Left colon (tissue), 2 donors: ENCODE measurements around the gene GCN1. TPM values are rescaled to one million over a fixed set of nuclear protein-coding genes. Genes with fewer than 3 reads are reported as not detected.
"Not testable (repeated sequence)": the region's sequence is repeated elsewhere in the genome, so short reads cannot be mapped to it uniquely, and the experiment has no call there.

ENCODE experiments used
- ATAC-seq: fragments of 200-7000 bp; cut with Tn5 transposase; one replicate; pipeline ENCODE4 v1.9.1; 2020; ENCODE audit warnings: mild to moderate bottlenecking, moderate library complexity
- DNase-seq, 2 donors: peaks; one replicate each; pipeline ENCODE4 v3.0.0-alpha.2; 2020
- intact Hi-C, 2 donors: fragments of 100-400 bp; cut with DNase I in 1 of 2; cut with micrococcal nuclease in 1 of 2; formaldehyde crosslinking; loops; one replicate each; pipeline versions ENCODE4 v1.11.2 to v1.14.0; 2022; cut with DNase I, micrococcal nuclease
- total RNA-seq, 2 donors: library from RNA; stranded (reverse); fragmentation: NEBNext Ultra II Directional; extraction: Animal tissue kit (Norgen Biotek cat#: 25700); gene quantifications; one replicate each; pipeline ENCODE4 v1.2.1, GENCODE V29; 2021
- donor health status: DM: no; HTN: no; CAD: no.
- donor health status: DM: yes; HTN: yes; CAD: no.

GCN1 gene
- total RNA-seq, 2 donors from 2014 or later: 61.3 to 78.8 TPM

DNA sequence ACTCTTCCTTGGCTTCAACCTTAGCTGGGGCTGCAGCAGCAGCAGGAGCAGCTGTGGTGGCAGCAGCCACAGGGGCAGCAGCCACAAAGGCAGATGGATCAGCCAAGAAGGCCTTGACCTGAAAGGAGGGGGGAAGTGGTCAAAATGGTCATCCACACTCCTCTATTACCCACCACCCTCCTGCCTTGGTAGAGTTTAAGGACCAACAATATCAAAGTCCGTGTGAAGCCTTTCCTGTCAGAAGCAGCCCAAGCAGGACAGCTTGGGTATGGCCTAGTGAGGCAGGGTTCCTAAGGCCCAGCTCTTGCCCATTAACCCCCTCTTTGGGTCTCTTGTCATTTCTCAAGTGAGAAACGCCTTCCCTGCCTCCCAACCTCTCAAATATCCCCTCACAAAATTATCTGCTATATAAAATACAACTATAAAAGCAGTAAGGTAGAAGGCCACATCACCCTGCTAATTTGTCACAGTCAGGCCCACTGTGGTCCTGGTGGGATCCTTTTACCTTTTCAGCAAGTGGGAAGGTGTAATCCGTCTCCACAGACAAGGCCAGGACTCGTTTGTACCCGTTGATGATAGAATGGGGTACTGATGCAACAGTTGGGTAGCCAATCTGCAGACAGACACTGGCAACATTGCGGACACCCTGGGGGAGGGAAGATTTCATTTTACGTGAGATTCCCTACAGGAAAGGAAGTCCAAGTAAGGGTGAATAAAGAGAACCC is 2.5 kb upstream of the GCN1 start:
- DNase-seq, ATAC-seq, intact Hi-C loops: not testable (repeated sequence)

DNA sequence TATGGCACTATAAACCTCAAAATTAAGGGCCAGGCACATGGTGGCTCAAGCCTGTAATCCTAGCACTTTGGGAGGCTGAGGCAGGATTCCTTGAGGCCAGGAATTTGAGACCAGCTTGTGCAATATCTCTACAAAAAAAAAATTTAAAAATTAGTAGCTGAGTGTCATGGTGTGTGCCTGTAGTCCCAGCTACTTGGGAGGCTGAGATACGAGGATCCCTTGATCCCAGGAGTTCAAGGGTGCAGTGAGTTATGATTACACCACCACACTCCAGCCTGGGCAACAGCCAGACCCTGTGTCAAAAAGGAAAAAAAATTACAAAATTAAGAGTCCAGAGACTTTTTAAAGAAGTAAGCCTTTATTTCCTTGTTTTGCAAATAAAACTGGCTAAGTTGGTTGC is 1.8 kb upstream of the GCN1 start:
- intact Hi-C loops: no loop called here
- ATAC-seq: no peak
- DNase-seq: no peak

DNA sequence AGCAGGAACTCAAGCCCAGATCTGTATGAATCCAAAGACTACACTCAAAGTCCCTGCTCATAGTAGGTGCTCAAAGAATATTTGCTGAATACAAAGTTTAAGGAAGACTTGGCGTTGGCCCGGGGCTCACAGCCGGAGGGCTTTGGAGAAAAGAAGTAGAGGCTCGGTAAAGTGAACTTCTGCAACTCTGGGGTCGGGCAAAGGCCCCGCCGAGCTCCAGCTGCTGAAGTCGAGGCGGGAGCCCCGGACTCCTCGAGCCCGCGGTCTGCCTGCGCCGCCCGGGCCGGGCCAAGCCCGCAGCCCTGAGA is 335 bp downstream of the GCN1 start:
- DNase-seq (no peak), ATAC-seq (peak; percentile 46)
- intact Hi-C loops: no loop called here

DNA sequence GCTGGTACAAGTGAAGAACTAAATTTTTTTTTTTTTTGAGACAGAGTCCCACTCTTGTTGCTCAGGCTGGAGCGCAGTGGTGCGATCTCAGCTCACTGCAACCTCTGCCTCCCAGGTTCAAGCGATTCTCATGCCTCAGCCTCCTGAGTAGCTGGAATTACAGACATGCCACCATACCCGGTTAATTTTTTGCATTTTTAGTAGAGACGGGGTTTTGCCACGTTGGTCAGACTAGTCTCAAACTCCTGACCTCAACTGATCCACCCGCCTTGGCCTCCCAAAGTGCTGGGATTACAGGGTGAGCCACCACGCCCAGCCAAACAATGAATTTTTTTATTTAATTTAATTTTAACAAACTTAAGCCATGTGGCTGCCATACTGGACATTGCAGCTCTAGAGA is 1.2 kb downstream of the GCN1 start:
- DNase-seq: not testable (repeated sequence)

DNA sequence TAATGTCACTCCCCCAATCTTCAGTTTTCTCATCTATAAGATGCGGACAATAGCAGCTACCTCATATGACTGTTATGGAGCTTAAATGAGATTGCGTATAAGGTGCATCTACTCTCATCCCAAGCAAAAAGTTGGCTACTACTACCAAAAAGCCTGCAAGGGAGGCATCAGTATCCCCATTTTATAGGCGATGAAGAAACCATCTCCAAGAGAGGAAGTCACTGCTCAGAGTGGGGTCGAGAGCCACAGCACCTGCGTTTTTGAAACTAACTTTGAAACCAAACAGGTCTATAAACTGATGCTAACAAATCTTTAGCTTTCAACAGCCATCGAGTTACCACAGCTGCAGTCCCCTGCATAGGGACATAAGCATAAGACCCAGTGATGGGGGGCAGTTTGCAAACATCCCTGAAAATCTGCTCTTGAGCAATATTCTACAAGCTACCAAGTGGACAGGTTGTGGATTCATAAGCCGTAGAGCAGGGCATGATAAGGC is 3.5 kb downstream of the GCN1 start:
- intact Hi-C loops: no loop called here
- DNase-seq (no peak), ATAC-seq (no peak)

More for the DNA sequence above, 1.2 kb downstream of the GCN1 start:
- ATAC-seq, intact Hi-C loops: not testable (repeated sequence)

DNA sequence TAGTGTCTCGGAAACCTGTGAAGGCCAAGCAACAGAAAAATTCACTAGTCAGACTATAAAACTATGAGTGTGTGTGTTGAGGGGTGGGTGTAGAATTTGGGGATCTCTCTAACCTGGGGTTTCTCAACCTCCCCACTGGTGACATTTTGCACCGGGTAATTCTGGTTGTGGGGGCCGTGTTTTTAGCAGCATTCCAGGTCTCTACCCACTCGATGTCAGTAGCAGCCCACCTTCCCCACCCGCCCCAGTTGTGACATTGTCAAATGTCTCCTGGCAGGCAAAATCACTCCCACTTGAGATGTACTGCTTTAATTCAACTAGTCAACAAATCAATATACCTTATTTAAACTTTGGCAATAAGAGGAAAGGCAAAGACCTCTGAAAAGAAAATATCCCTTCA is 4.1 kb downstream of the GCN1 start:
- ATAC-seq (no peak), DNase-seq (no peak)
- intact Hi-C loops: no loop called here

DNA sequence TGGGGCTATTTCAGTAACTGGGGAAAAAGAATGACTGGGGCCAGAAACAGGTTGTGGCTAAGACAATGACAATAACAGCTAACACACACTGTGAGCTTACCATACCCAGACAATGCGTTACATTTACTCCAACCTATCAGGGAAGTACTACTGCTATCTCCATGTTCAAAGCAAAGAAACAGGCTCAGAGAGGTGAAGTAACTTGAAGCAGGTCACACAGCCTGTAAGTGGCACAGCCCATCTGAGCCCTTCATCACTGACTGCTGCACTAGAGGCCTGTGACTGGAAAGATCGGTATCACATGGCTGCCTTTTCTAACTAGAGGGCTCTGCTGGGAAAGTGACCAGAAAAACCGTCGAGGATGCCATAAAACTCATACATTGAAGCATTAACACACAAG is 7.9 kb downstream of the GCN1 start:
- DNase-seq (no peak), ATAC-seq (no peak)
- intact Hi-C loops: no loop called here

DNA sequence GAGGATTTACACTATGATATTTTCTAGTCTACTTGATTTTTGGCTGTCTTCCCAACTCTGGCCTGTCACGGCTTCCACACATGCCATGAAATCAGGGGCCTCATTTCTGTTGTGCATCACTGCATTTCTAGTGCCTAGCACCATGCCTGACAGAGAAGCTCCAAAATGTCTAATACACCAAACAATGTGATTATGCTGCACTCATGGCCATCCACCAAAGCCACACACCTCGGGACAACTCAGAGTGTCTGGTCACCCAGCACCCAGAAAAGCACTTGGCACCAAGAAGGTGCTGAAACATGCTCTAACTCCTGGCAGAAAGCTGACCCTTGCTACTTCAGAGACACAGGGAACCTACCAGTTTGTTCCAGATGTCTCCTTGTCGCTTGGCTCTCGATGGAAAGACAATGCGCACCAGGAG is 11.3 kb downstream of the GCN1 start:
- intact Hi-C loops: no loop called here
- DNase-seq (no peak), ATAC-seq (no peak)

DNA sequence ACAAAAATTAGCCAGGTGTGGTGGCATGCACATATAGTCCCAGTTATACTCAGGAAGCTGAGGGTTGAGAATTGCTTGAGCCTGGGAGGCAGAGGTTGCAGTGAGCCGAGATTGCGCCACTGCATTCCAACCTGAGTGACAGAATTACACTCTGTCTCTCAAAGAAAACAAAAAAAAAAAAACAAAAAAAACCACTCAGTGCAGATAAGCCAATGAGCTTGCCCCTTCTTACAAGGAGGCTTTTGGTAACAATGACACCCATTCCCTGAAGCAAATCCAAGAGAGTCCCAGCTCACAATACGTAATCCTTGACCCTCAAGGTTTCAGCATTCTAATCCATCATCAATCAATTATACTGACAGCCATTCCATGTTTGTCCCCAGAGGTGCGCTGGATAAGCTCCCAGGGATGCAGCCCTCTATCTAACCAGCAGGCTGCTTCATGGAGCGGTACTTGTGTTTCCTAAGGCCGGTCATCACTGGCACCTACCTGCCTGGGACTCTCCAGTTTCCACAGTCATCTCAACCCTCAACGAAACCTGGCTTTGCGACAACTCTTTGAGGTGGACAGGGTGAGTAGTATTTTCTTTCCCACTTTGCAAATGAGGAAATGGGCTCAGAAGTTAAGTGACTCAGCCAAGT is 12.4 kb downstream of the GCN1 start:
- intact Hi-C loops: no loop called here
- DNase-seq (no peak), ATAC-seq (no peak)

DNA sequence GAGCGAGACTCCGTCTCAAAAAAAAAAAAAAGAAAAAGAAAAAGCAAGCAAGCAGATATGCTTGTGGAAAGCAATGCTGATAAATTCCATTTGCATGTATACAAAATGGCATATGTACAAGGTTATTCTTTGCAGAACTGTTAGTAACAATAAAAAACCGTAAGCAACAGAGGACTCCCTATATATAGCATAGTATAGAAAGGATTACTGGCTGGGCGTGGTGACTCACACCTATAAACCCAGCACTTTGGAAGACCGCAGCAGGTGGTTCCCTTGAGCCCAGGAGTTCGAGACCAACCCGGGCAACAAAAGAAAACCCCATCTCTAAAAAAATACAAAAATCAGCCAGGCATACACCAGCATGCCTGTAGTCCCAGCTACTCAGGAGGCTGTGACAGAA is 13.5 kb downstream of the GCN1 start:
- DNase-seq: no peak
- intact Hi-C loops: no loop called here

DNA sequence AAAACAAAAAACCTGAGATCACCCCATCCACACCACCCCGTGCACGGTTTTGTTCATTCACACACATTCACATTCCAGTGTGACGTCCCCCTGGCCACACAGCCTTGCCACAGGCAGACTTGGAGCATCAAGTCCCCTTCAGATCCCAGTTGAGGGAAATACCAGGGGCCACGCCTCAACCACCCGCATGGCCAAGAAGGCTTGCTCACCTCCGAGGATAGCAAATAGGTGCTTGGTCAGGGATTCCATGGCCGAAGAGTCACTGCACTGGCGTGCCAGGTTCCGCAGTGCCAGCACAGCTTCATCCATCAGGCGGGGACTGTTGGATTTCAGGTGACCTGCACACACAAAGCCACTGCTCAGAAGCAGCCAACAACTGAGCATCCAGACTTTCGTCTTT is 19.0 kb downstream of the GCN1 start:
- intact Hi-C loops: no loop called here
- no peak for DNase-seq
- no peak for ATAC-seq

More for the DNA sequence above, 13.5 kb downstream of the GCN1 start:
- peak; percentile 51 for ATAC-seq

DNA sequence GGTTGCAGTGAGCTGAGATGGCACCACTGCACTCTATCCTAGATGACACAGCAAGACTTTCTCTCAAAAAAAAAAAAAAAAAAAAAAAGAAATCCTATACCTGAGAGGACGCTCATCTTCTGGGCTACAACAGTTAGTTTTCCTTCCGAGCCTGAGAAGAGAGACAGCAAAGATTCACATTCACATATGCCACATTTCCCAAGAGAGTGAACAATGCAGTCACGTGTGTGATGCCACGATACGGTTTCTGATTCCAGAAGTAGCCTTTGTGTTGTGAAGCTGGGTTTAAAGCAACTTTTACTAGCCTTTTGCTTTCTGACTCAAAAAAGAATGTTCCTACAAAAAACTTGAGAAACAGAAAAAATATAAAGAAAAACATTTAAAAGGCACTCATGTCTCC is 19.5 kb downstream of the GCN1 start:
- intact Hi-C loops: no loop called here
- DNase-seq (no peak), ATAC-seq (no peak)

DNA sequence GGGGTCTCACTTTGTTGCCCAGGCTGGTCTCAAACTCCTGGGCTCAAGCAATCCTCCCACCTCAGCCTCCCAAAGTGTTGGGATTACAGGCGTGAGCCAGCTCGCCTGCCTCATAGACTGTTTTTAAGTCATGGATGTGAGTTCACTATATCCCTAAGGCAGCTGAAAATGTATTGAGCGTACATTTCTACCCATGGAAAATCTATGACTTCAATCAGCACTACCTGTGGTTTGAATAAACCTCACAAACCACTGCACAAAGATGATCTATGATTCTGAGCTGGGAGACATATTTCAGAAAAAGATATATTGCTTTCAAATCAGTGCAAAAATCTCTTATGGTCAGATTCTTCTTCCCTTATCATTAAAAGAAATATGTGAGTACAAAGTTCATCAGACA is 22.5 kb downstream of the GCN1 start:
- DNase-seq (no peak), ATAC-seq (no peak)
- intact Hi-C loops: no loop called here

DNA sequence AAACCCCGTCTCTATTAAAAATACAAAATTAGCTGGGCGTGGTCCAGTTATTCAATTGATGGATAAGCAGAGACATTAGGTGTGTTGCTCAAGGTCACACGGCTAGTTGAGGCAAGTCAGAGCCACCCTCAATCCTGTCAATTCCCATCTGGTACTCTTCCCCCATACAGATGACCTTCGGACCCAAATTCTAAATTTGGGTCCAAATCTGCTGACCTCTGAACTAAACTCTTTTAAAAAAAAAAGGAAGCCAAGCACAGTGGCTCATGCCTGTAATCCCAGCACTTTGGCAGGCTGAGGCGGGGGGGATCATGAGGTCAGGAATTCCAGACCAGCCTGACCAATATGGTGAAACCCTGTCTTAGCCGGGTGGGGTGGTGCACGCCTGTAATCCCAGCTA is 23.9 kb downstream of the GCN1 start:
- intact Hi-C loops: no loop called here
- no peak for ATAC-seq
- no peak for DNase-seq

DNA sequence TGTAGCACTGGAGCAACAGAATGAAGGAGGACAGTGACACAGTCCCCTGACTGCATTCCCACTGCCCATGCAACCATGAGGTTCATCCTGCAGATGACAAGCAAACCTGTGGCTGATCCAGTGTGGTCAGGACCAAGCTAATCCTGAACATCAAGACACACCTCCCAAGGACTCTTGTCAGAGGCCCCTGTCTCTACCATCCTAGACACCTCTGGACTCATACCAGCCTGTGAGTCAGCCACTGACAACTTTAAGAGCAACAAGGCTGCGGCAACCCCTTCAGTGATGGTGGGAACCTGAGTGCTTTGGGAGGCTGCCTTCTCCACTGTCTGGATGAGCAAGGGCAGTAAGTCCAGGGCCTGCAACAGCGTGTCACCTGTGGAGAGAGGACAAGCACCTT is 24.6 kb downstream of the GCN1 start:
- intact Hi-C loops: no loop called here
- no peak for ATAC-seq
- DNase-seq: no peak

DNA sequence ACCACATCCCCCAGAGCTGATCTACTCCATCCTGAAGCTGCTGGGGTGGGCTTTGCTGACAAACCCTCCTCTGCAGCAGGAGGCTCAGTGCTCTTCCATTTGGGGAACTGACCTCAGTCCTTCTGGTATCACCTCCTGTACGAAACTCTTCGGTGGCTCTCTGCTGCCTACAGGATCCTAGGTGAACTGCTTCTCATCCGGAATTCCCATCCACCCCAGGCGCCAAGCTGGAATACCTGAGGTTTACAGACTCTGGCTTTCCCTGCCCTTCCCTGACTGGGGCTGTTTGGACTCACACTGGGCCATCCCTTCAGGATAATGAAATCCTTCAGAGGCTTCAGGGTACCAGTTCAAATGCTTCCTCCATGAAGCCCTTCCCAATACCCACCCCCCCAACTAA is 26.2 kb downstream of the GCN1 start:
- DNase-seq (no peak), ATAC-seq (no peak)
- intact Hi-C loops: no loop called here

DNA sequence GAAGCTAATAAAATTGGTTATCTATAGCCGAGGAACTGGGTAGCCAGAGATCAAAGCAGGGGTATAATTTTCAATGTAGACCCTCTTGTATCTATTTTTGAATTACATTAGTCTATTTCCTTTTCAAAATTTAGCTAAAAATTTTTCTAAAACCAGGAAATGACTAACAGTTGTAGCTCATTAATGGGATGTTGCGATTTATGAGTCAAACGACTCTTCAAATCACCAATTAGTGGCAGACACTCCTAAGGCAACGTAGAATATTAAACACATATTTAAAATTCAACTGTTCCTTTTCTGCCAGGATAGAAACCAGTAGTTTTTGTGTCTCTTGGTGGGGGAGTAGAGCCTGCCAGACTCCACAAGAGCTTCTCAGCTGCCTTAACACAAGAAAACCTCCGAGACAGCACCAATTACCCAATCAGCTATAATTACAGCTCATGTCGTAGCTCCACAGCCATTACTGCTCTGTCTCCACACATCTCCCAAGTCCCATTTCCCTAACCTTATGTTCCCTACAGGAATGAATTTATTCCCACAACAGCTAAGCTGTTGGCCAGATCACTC is 26.9 kb downstream of the GCN1 start:
- intact Hi-C loops: no loop called here
- ATAC-seq (no peak), DNase-seq (no peak)

DNA sequence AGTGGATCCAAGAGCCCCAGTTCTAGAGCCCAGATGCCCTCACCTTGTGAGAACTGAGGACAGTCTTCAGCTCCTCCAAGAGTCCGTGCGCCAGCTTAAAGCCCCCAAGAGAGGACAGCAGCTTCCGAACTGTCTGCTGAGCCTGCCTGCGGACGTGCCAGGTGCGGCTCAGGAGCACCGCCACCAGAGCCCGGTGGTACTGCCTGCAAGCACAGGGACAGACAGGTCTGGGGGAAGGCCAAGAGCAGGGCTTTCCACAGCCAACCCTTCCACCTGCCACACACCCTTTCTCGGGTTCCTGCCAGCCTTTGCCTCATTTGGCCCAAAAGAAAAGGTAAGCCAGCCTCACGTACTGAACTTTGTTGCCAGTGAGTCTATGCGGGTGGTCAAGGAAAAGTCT is 30.2 kb downstream of the GCN1 start:
- intact Hi-C loops: no loop called here
- DNase-seq: no peak
- ATAC-seq: no peak

DNA sequence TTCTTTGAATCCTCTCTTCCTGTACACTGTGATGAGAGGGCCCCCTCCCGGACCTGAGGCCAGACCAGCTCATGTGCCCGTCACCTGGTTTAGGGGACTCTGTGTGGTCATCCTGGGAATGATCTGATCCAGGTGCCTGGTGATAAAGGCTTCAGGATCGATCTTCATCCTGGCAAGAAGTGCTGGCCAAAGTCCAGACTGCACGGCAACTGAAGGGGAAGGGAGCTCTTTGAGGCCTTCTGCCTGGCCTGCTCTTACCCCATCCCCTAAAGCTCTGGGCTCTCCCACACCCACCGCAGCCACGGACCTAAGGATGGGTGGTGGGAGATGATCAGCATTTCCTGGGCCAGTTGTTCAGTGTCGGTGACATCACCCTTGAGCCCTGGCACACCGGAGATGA is 31.8 kb downstream of the GCN1 start:
- ATAC-seq (no peak), DNase-seq (no peak)
- intact Hi-C loops: no loop called here

DNA sequence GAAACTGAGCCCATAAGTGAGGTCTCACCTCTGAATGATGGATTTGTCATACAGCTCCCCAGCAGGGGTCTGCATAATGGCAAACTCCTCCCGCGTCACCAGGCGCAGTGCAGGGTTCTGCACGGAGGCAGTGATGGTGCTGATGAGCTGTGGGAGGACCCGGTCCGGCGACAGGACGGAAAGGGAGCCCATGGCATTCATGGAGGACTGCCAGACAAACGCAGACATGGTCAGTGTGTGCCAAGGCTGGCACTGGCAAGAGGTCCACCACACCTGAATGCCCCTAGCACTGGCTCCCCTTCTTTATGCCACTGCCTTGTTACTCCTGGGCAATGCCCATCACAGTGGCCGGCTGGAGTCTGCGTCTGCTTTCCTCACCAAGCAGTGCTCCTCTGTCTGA is 32.7 kb downstream of the GCN1 start:
- DNase-seq (no peak), ATAC-seq (no peak)
- intact Hi-C loops: no loop called here
